CD8-positive, alpha-beta memory T cell (primary cell): ENCODE data around the gene CPA4. TPM values are rescaled to one million over a fixed set of nuclear protein-coding genes. Genes with fewer than 3 reads are reported as not detected.

Experiments used
- CTCF ChIA-PET: fragments of 350-600 bp; sonication (Branson Sonifier 250); formaldehyde crosslinking; loops from one replicate; lab custom pipeline; 2021; ENCODE audit warnings: antibody characterized with exemption; lab: Charles Lee
- POLR2A ChIA-PET: fragments of 350-600 bp; sonication (Branson Sonifier 250); formaldehyde crosslinking; loops from one replicate; lab custom pipeline; 2021; ENCODE audit warnings: antibody characterized with exemption; lab: Charles Lee
- DNase-seq, 5 donors: peaks; one replicate each; pipeline versions ENCODE4 v3.0.0 to v3.0.0-alpha.2; 2020 to 2022; ENCODE audit warnings: mixed read lengths in 1 of 5
- H3K27ac ChIP-seq: one replicate; pipeline ENCODE4 v1.7.0; 2013; ENCODE audit warnings: low read depth, mild to moderate bottlenecking, low read length, moderate library complexity
- H3K27me3 ChIP-seq: 2 replicates; pipeline ENCODE4 v1.7.0; 2013; ENCODE audit warnings: low read length, mild to moderate bottlenecking; ENCODE audit not compliant: insufficient read depth, poor library complexity, severe bottlenecking
- H3K36me3 ChIP-seq: 2 replicates; pipeline ENCODE4 v1.7.0; 2013; ENCODE audit warnings: mild to moderate bottlenecking, low read length, moderate library complexity; ENCODE audit not compliant: insufficient read depth
- H3K4me1 ChIP-seq: 2 replicates; pipeline ENCODE4 v1.7.0; 2013; ENCODE audit warnings: mild to moderate bottlenecking, low read length, moderate library complexity; ENCODE audit not compliant: insufficient read depth
- H3K4me3 ChIP-seq: 2 replicates; pipeline ENCODE4 v1.7.0; 2013; ENCODE audit warnings: mild to moderate bottlenecking, low read length
- H3K9me3 ChIP-seq: 2 replicates; pipeline ENCODE4 v1.7.0; 2013; ENCODE audit warnings: mild to moderate bottlenecking, low read length
- H3K27ac Mint-ChIP-seq, 8 donors: one replicate each; pipeline ENCODE4 v1.8.0; 2020 to 2021; ENCODE audit warnings: mixed read lengths in 8 of 8, mild to moderate bottlenecking in 6 of 8, inconsistent platforms in 3 of 8, moderate library complexity in 3 of 8
- H3K27me3 Mint-ChIP-seq, 2 donors: one replicate each; pipeline ENCODE4 v1.8.0; 2020 to 2021; ENCODE audit warnings: mixed read lengths in 2 of 2, mild to moderate bottlenecking in 1 of 2, moderate library complexity in 1 of 2
- H3K36me3 Mint-ChIP-seq, 3 donors: one replicate each; pipeline ENCODE4 v1.8.0; 2020 to 2021; ENCODE audit warnings: mixed read lengths in 3 of 3, inconsistent platforms in 1 of 3, mild to moderate bottlenecking in 1 of 3
- H3K4me1 Mint-ChIP-seq, 3 donors: one replicate each; pipeline ENCODE4 v1.8.0; 2020 to 2021; ENCODE audit warnings: mixed read lengths in 3 of 3, inconsistent platforms in 1 of 3, mild to moderate bottlenecking in 1 of 3
- H3K4me3 Mint-ChIP-seq, 7 donors: one replicate each; pipeline ENCODE4 v1.8.0; 2020 to 2021; ENCODE audit warnings: mixed read lengths in 7 of 7, mild to moderate bottlenecking in 6 of 7, moderate library complexity in 4 of 7, inconsistent platforms in 2 of 7
- H3K9me3 Mint-ChIP-seq, 5 donors: one replicate each; pipeline ENCODE4 v1.8.0; 2020 to 2022; ENCODE audit warnings: mixed read lengths in 5 of 5, mild to moderate bottlenecking in 3 of 5, moderate library complexity in 2 of 5, inconsistent platforms in 1 of 5
- polyA plus RNA-seq: library from polyadenylated mRNA; unstranded; fragments of 300-500 nt; fragmentation: Illumina TruSeq; gene quantifications from one replicate; pipeline ENCODE4 v1.2.3, GENCODE V29; 2021
- total RNA-seq, 2 experiments: library from RNA; stranded (reverse); gene quantifications; one replicate each; pipeline ENCODE4 v1.2.3, GENCODE V29; 2021

The CPA4 gene
- total and polyA plus RNA-seq, 3 experiments from 2014 or later, result not detected

DNA sequence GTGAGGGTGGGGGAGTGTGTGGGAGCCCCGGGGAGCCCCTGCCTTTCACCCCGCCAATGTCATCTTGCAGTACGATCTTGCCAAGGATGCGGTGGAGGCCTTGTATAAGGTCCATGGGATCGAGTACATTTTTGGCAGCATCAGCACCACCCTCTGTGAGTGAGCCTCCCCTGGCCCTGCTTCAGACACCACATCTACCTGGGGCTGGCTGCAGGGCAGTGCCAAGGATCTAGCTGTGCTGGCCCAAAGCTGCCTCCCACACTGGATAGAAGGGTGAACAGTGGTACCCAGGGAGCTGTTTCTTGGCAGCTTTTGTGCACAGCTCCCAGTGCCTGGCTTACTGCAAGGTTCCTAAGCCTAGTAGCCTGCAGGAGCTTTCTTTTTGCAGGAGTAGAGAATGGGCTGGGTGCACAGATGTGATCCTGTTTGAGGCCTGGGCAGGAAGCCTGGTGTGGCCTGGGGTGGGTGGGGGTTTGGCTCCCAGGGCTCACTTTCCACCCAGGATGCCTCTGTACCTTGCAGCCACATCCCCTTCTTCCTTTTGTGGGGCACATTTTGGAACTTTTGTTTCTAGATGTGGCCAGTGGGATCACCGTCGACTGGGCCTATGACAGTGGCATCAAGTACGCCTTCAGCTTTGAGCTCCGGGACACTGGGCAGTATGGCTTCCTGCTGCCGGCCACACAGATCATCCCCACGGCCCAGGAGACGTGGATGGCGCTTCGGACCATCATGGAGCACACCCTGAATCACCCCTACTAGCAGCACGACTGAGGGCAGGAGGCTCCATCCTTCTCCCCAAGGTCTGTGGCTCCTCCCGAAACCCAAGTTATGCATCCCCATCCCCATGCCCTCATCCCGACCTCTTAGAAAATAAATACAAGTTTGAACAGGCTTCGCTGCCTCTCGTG is 75.1 kb downstream of the CPA4 start:
- Histone ChIP-seq H3K36me3 (no peaks in the 10 kb centered on the region), H3K9me3 (no peaks in the 10 kb centered on the region), H3K27me3 (no peaks in the 10 kb centered on the region), H3K4me3 (no peak overlapping the region), H3K27ac (peak overlapping the region; percentile 12), H3K4me1 (peaks cover 15% of the 10 kb centered on the region)
- peaks cover 24 to 43% (median 33%) of the 10 kb centered on the region in 3 donors for H3K4me1 Mint-ChIP-seq
- peak overlapping the region; percentile 43 to 93 (median 74) for H3K27ac Mint-ChIP-seq
- peaks cover 0 to 2% (median 0%) of the 10 kb centered on the region in 3 donors for H3K36me3 Mint-ChIP-seq
- H3K4me3 Mint-ChIP-seq, result peak overlapping the region; percentile 26 to 91 (median 71)
- DNase-seq, result peak in 1 of 5 donors; percentile 18
- CTCF ChIA-PET, result no interaction called here
- H3K27me3 Mint-ChIP-seq, result peaks cover 4 to 9% of the 10 kb centered on the region in 2 donors
- no peaks in the 10 kb centered on the region for H3K9me3 Mint-ChIP-seq
- POLR2A ChIA-PET, result interaction anchor here (0.6 kb wide), 1 partner anchor 26 kb away, joined by 3 read pairs; no protein-coding TSS in a partner anchor

DNA sequence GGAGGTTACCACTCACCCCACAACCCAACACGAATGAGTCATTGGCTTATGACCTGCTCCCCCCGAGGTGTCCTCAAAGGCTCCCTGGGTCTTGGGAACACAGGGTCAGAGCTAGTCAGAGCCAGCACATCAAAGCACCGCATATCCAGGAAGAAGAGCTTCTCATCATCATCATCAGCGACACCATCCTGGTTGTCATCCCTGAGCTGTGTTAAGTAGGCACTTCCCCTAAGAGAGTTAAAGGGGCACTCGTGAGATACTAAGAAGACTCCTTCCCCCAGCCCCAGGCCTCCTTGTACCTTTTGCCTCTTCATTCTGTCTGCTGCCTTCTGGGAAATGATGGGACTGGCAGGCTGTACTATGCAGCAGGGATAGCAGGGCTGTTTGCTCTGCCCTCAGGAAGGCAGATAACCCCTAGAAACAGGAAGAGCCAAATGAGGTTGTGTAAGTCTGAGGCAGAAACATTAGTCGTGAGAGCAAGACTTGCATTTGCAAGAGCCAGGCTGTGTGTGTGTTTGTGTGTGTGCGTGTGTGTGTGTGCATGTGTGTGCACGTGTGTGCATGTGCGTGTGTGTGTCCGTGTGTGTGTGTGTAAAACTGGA is 76.2 kb downstream of the CPA4 start:
- Mint-ChIP-seq H3K4me3 (peak overlapping the region in 6 of 7 donors; percentile 0 to 77 (median 36)), H3K27me3 (peaks cover 0 to 3% of the 10 kb centered on the region in 2 donors), H3K9me3 (no peaks in the 10 kb centered on the region), H3K4me1 (peaks cover 24 to 43% (median 33%) of the 10 kb centered on the region in 3 donors), H3K36me3 (peaks cover 0 to 2% (median 0%) of the 10 kb centered on the region in 3 donors), H3K27ac (peak overlapping the region; percentile 1 to 93 (median 48))
- peaks cover 15% of the 10 kb centered on the region for H3K4me1 ChIP-seq
- no peak overlapping the region for H3K27ac ChIP-seq
- POLR2A ChIA-PET, result no interaction called here
- no peaks in the 10 kb centered on the region for H3K27me3 ChIP-seq
- no peak overlapping the region for H3K4me3 ChIP-seq
- no peaks in the 10 kb centered on the region for H3K9me3 ChIP-seq
- no peaks in the 10 kb centered on the region for H3K36me3 ChIP-seq
- CTCF ChIA-PET, result no interaction called here
- peak in 1 of 5 donors; percentile 32 for DNase-seq

DNA sequence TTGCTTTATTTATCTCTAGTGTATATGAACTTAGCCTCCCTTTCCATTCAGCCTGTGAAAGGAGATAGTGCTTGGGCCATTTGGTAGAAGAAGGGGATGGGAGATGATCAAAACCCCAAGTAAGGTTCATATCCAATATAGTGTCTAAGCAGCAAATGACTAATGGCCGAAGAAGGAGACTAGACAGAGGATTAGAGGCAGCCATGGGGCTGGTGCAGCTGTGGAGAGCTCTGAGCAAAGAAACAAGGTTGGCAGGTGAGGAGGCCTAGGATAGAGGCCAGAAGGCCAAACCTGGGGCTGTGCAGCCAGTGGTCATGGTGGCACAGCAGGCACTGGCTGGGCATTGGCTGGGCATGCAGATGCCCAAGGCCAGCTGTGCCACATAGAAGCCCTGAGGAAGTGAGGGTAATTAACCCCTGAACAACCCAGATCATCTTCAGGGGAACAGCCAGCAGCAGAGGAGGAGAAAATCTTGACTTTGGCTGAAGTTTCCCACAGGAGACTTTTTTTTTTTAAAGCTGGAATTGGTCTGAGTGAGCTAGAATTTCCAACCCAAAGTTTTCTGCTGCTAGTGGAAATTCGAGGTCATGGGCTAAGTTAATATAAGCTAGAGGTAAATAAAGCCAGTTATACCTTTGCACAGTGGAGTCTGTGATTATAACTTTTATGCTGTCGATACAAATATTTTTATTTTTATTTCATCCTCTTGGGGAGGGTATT is 77.0 kb downstream of the CPA4 start:
- Histone ChIP-seq H3K4me1 (peaks cover 15% of the 10 kb centered on the region), H3K27ac (no peak overlapping the region), H3K27me3 (no peaks in the 10 kb centered on the region), H3K36me3 (no peaks in the 10 kb centered on the region), H3K9me3 (no peaks in the 10 kb centered on the region), H3K4me3 (no peak overlapping the region)
- H3K9me3 Mint-ChIP-seq, result no peaks in the 10 kb centered on the region
- no peak overlapping the region for H3K4me3 Mint-ChIP-seq
- H3K36me3 Mint-ChIP-seq, result peaks cover 0 to 2% (median 0%) of the 10 kb centered on the region in 3 donors
- peaks cover 0 to 3% of the 10 kb centered on the region in 2 donors for H3K27me3 Mint-ChIP-seq
- DNase-seq, result no peak
- peaks cover 24 to 43% (median 33%) of the 10 kb centered on the region in 3 donors for H3K4me1 Mint-ChIP-seq
- peak overlapping the region in 7 of 8 donors; percentile 5 to 93 (median 57) for H3K27ac Mint-ChIP-seq
- POLR2A ChIA-PET, result no interaction called here
- CTCF ChIA-PET, result no interaction called here

DNA sequence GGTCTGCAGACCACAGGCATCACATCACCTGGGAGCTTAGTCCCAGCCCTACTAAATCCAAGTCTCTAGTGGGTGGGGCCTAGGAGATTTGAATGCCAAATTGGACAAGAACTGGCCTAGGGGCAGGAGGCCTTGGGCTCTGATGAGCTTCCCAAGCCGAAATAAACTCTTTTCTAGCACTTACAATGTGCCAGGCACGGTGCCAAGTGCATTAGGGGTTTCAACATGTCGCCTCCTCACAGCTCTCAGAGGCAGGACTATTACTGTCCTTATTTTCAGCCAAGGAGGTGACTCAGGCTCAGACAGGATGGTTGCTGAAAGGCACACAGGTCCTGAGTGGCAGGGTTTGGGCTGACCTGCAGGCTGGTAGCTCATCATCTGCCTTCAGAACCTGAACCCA is 78.1 kb downstream of the CPA4 start:
- DNase-seq, result no peak
- H3K9me3 Mint-ChIP-seq, result peaks cover 0 to 2% (median 0%) of the 10 kb centered on the region in 5 donors
- no peak overlapping the region for H3K27ac ChIP-seq
- H3K9me3 ChIP-seq, result peaks cover 1% of the 10 kb centered on the region
- CTCF ChIA-PET, result no interaction called here
- peaks cover 15% of the 10 kb centered on the region for H3K4me1 ChIP-seq
- H3K27me3 ChIP-seq, result no peaks in the 10 kb centered on the region
- H3K4me1 Mint-ChIP-seq, result peaks cover 24 to 37% (median 32%) of the 10 kb centered on the region in 3 donors
- H3K27ac Mint-ChIP-seq, result no peak overlapping the region
- no peak overlapping the region for H3K4me3 Mint-ChIP-seq
- no peak overlapping the region for H3K4me3 ChIP-seq
- H3K27me3 Mint-ChIP-seq, result peaks cover 0 to 1% of the 10 kb centered on the region in 2 donors
- H3K36me3 ChIP-seq, result no peaks in the 10 kb centered on the region
- POLR2A ChIA-PET, result no interaction called here
- H3K36me3 Mint-ChIP-seq, result peaks cover 0 to 2% (median under 1%) of the 10 kb centered on the region in 3 donors

DNA sequence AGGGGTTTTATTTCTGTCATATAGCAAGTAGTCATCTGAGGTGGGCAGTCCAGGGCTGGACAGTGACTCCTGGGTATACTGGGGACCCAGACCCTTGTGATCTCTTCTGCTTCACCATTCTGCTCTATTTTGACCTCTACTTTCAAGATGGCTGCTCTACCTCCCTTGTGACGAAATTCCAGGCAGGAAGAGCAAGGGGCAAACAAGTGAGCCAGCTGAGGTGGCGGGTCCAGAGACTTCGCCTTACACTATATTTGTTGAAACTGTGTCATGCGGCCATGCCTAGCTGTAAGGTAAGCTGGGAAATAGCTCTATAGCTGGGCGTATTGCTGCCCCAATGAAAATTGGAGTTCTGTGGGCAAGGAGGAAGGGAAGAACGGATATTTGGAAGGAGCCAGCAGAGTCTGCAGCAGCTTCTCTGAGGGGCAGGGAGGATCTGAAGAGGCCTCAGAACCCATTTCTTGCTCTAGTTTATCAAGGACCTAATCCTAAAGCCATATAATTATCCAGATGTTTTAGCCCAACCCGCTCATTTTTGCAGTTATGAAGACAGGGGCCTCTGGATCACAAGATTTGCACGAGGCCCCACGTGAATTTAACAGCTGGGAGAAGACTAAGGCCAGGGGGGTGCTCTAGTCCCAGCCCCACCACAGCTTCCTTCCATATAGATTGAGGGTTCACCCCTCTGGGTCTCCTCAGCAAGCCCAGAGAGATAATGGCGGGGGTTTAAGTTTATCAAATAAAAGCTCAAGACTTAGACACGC is 79.6 kb downstream of the CPA4 start:
- Mint-ChIP-seq H3K4me3 (no peak overlapping the region), H3K27ac (no peak overlapping the region), H3K36me3 (peaks cover 0 to 7% (median 4%) of the 10 kb centered on the region in 3 donors), H3K9me3 (peaks cover 4 to 9% (median 7%) of the 10 kb centered on the region in 5 donors), H3K4me1 (peaks cover 15 to 22% (median 20%) of the 10 kb centered on the region in 3 donors), H3K27me3 (no peaks in the 10 kb centered on the region)
- DNase-seq, result no peak
- no peak overlapping the region for H3K4me3 ChIP-seq
- peaks cover 6% of the 10 kb centered on the region for H3K9me3 ChIP-seq
- peaks cover 10% of the 10 kb centered on the region for H3K4me1 ChIP-seq
- POLR2A ChIA-PET, result no interaction called here
- no peak overlapping the region for H3K27ac ChIP-seq
- no peaks in the 10 kb centered on the region for H3K27me3 ChIP-seq
- CTCF ChIA-PET, result no interaction called here
- no peaks in the 10 kb centered on the region for H3K36me3 ChIP-seq

Other genes starting within 250 kb of the CPA4 start
- 10 to 100 TPM; 27.4 to 28.0 TPM for gene ZC3HC1, start 241.8 kb upstream of the CPA4 start, total RNA-seq
- gene ZC3HC1, start 241.8 kb upstream of the CPA4 start, polyA plus RNA-seq, result 10.5 TPM
- gene KLHDC10, start 222.6 kb upstream of the CPA4 start, total RNA-seq, result 10 to 100 TPM; 18.7 to 19.2 TPM
- gene KLHDC10, start 222.6 kb upstream of the CPA4 start, polyA plus RNA-seq, result 2.2 TPM
- gene TMEM209, start 87.8 kb upstream of the CPA4 start, total RNA-seq, result 10 to 100 TPM; 52.1 to 55.7 TPM
- 43.1 TPM for gene TMEM209, start 87.8 kb upstream of the CPA4 start, polyA plus RNA-seq
- not detected for gene SSMEM1, start 85.3 kb upstream of the CPA4 start, total RNA-seq
- gene SSMEM1, start 85.3 kb upstream of the CPA4 start, polyA plus RNA-seq, result not detected
- gene CPA2, start 26.3 kb upstream of the CPA4 start, total RNA-seq, result not detected
- not detected for gene CPA2, start 26.3 kb upstream of the CPA4 start, polyA plus RNA-seq
- 1 to 10 TPM; 1.0 to 2.0 TPM for gene CPA5, start 51.7 kb downstream of the CPA4 start, total RNA-seq
- gene CPA5, start 51.7 kb downstream of the CPA4 start, polyA plus RNA-seq, result 30.5 TPM
- gene CPA1, start 87.3 kb downstream of the CPA4 start, total RNA-seq, result not detected
- gene CPA1, start 87.3 kb downstream of the CPA4 start, polyA plus RNA-seq, result not detected
- gene CEP41, start 147.9 kb downstream of the CPA4 start, total RNA-seq, result 10 to 100 TPM; 16.6 to 18.8 TPM
- gene CEP41, start 147.9 kb downstream of the CPA4 start, polyA plus RNA-seq, result 23.6 TPM
- gene MEST, start 198.9 kb downstream of the CPA4 start, total RNA-seq, result 1 to 10 TPM; 1.8 to 2.7 TPM
- 4.3 TPM for gene MEST, start 198.9 kb downstream of the CPA4 start, polyA plus RNA-seq